SK-N-SH treated with all-trans-retinoic acid at 6 μM for 48 hours (cell line): ENCODE data around the gene SLC18A2.
"Not testable (repeated sequence)": the region's sequence is repeated elsewhere in the genome, so short reads cannot be mapped to it uniquely, and the experiment has no call there.

Source experiments
- ATAC-seq: fragments of 200-7000 bp; cut with Tn5 transposase; 3 replicates; pipeline ENCODE4 v1.9.1; 2020; ENCODE audit warnings: mild to moderate bottlenecking, moderate library complexity
- ARNTL ChIP-seq: fragments of 450-650 bp; formaldehyde crosslinking; IDR thresholded peaks from 2 replicates; pipeline ENCODE4 v1.5.0; 2020; ENCODE audit warnings: low read depth, mild to moderate bottlenecking, moderate library complexity, borderline replicate concordance
- BACH2 ChIP-seq: fragments of 250-450 bp; sonication (Bioruptor Pico); IDR thresholded peaks from 2 replicates; pipeline ENCODE4 v1.9.0; 2021; ENCODE audit warnings: mild to moderate bottlenecking, borderline replicate concordance
- CSDC2 ChIP-seq: fragments of 250-450 bp; sonication (Bioruptor Pico); IDR thresholded peaks from 2 replicates; pipeline ENCODE4 v1.5.0; 2020; ENCODE audit warnings: mild to moderate bottlenecking, moderate library complexity
- CSRNP3 ChIP-seq: fragments of 250-450 bp; sonication (Bioruptor Pico); IDR thresholded peaks from 2 replicates; pipeline ENCODE4 v1.5.1; 2021; ENCODE audit warnings: mild to moderate bottlenecking, moderate library complexity
- ESRRG ChIP-seq: fragments of 250-450 bp; sonication (Bioruptor Pico); IDR thresholded peaks from 2 replicates; pipeline ENCODE4 v1.6.1; 2021; ENCODE audit warnings: mild to moderate bottlenecking
- GLIS3 ChIP-seq: fragments of 250-450 bp; sonication (Bioruptor Pico); IDR thresholded peaks from 2 replicates; pipeline ENCODE4 v1.5.0; 2020; ENCODE audit warnings: mild to moderate bottlenecking, moderate library complexity
- ISL1 ChIP-seq: fragments of 250-450 bp; sonication (Bioruptor Pico); IDR thresholded peaks from 2 replicates; pipeline ENCODE4 v2.1.2; 2022; ENCODE audit warnings: mild to moderate bottlenecking, moderate library complexity
- OSR1 ChIP-seq: fragments of 250-450 bp; sonication (Bioruptor Pico); IDR thresholded peaks from 2 replicates; pipeline ENCODE4 v1.8.0; 2022; ENCODE audit warnings: moderate library complexity, mild to moderate bottlenecking, inconsistent platforms
- PATZ1 ChIP-seq: fragments of 250-450 bp; sonication (Bioruptor Pico); IDR thresholded peaks from 2 replicates; pipeline ENCODE4 v1.8.0; 2020; ENCODE audit warnings: mild to moderate bottlenecking, moderate library complexity, borderline replicate concordance
- PPARA ChIP-seq: fragments of 250-450 bp; sonication (Bioruptor Pico); IDR thresholded peaks from 2 replicates; pipeline ENCODE4 v1.5.0; 2020; ENCODE audit warnings: mild to moderate bottlenecking, borderline replicate concordance
- TCF4 ChIP-seq: fragments of 250-450 bp; sonication (Bioruptor Pico); IDR thresholded peaks from 2 replicates; pipeline ENCODE4 v1.8.0; 2021; ENCODE audit warnings: mild to moderate bottlenecking, moderate library complexity, borderline replicate concordance
- TOX ChIP-seq: fragments of 250-450 bp; sonication (Bioruptor Pico); IDR thresholded peaks from 2 replicates; pipeline ENCODE4 v1.8.0; 2021; ENCODE audit warnings: mild to moderate bottlenecking, moderate library complexity, borderline replicate concordance
- ZC3H10 ChIP-seq: fragments of 250-450 bp; sonication (Bioruptor Pico); IDR thresholded peaks from 2 replicates; pipeline ENCODE4 v1.5.1; 2021; ENCODE audit warnings: mild to moderate bottlenecking, moderate library complexity
- ZFP3 ChIP-seq: fragments of 250-450 bp; sonication (Bioruptor Pico); IDR thresholded peaks from 2 replicates; pipeline ENCODE4 v1.5.0; 2020; ENCODE audit warnings: mild to moderate bottlenecking, moderate library complexity
- ZFP30 ChIP-seq: fragments of 450-650 bp; formaldehyde crosslinking; IDR thresholded peaks from 2 replicates; pipeline ENCODE4 v1.5.0; 2022; ENCODE audit warnings: mild to moderate bottlenecking, moderate library complexity
- ZNF565 ChIP-seq: fragments of 450-650 bp; formaldehyde crosslinking; conservative IDR thresholded peaks from 2 replicates; pipeline ENCODE4 v1.5.0; 2020; ENCODE audit warnings: low read depth, mild to moderate bottlenecking, moderate library complexity
- ZNF70 ChIP-seq: fragments of 450-650 bp; formaldehyde crosslinking; IDR thresholded peaks from 2 replicates; pipeline ENCODE4 v1.5.0; 2020; ENCODE audit warnings: mild to moderate bottlenecking, moderate library complexity
- TF ChIP-seq, protein P1 (sequence below): fragments of 250-450 bp; sonication (Bioruptor Pico); IDR thresholded peaks from 2 replicates; pipeline ENCODE4 v1.5.0; 2020; ENCODE audit warnings: mild to moderate bottlenecking, moderate library complexity

SLC18A2 gene

GRCh38 chr10:117228210-117228609, 12.7 kb upstream of the SLC18A2 start (continued):
- TF ChIP-seq, protein P1, sequence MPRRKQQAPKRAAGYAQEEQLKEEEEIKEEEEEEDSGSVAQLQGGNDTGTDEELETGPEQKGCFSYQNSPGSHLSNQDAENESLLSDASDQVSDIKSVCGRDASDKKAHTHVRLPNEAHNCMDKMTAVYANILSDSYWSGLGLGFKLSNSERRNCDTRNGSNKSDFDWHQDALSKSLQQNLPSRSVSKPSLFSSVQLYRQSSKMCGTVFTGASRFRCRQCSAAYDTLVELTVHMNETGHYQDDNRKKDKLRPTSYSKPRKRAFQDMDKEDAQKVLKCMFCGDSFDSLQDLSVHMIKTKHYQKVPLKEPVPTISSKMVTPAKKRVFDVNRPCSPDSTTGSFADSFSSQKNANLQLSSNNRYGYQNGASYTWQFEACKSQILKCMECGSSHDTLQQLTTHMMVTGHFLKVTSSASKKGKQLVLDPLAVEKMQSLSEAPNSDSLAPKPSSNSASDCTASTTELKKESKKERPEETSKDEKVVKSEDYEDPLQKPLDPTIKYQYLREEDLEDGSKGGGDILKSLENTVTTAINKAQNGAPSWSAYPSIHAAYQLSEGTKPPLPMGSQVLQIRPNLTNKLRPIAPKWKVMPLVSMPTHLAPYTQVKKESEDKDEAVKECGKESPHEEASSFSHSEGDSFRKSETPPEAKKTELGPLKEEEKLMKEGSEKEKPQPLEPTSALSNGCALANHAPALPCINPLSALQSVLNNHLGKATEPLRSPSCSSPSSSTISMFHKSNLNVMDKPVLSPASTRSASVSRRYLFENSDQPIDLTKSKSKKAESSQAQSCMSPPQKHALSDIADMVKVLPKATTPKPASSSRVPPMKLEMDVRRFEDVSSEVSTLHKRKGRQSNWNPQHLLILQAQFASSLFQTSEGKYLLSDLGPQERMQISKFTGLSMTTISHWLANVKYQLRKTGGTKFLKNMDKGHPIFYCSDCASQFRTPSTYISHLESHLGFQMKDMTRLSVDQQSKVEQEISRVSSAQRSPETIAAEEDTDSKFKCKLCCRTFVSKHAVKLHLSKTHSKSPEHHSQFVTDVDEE (CRISPR knock-in tag) = no peak
- no peak for TF ChIP-seq ESRRG (CRISPR knock-in tag)
- no peak for TF ChIP-seq BACH2 (CRISPR knock-in tag)
- TF ChIP-seq ARNTL (CRISPR knock-in tag) = no peak
- no peak for TF ChIP-seq TCF4
- no peak for TF ChIP-seq ZNF565 (CRISPR knock-in tag)
- TF ChIP-seq ZNF70 = no peak
- TF ChIP-seq ZFP30 (CRISPR knock-in tag) = no peak

DNA sequence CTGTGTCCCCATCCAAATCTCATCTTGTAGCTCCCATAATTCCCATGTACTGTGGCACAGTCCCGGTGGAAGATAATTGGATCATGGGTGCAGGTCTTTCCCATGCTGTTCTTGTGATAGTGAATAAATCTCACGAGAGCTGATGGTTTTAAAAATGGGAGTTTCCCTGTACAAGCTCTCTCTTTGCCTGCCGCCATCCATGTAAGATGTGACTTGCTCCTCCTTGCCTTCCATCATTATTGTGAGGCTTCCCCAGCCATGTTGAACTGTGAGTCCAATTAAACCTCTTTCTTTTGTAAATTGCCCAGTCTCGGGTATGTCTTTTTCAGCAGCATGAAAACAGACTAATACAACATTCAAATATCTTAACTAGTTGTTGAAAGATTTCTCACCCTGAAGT, 10.8 kb upstream of the SLC18A2 start:
- not testable (repeated sequence) for ATAC-seq

DNA sequence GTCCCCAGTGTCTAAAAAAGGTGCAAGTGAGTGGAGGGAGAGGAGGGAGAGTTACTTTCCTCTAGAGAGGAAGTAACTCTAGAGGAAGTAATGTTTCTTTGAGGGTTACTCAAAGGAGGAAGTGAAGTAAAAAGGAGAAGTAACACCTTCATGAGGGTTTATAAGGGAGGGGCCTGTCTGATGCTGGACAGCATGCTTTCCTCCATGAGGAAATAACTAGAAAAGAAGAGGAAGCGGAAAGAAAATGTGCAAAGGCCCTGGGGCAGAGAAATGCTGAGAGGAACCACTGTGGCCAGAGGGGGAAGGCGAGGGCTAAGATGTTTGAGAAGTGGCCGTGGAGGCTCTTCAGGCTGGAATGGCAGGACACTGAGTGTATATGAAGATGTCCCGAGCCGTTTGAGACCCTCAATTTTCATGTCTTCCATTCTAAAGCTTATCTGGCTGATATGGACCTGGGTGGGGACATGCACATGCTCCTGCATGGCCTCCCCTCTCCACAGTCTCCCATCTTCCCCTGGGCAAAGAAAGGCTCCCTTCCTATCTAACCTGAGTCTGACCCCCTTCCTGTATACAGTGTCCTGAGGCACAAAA, 3.4 kb upstream of the SLC18A2 start:
- no peak for TF ChIP-seq BACH2 (CRISPR knock-in tag)
- TF ChIP-seq ZNF70 = no peak
- TF ChIP-seq ARNTL (CRISPR knock-in tag) = no peak
- no peak for TF ChIP-seq CSDC2 (CRISPR knock-in tag)
- TF ChIP-seq ZFP3 (CRISPR knock-in tag) = no peak
- no peak for TF ChIP-seq ZC3H10
- no peak for TF ChIP-seq ISL1
- no peak for TF ChIP-seq CSRNP3 (CRISPR knock-in tag)
- TF ChIP-seq ZFP30 (CRISPR knock-in tag) = no peak
- TF ChIP-seq, protein P1 (CRISPR knock-in tag) = no peak
- TF ChIP-seq PPARA = no peak
- no peak for TF ChIP-seq ESRRG (CRISPR knock-in tag)
- TF ChIP-seq GLIS3 (CRISPR knock-in tag) = no peak
- no peak for TF ChIP-seq PATZ1 (CRISPR knock-in tag)
- no peak for TF ChIP-seq OSR1 (CRISPR knock-in tag)
- TF ChIP-seq TCF4 = no peak
- TF ChIP-seq ZNF565 (CRISPR knock-in tag) = no peak
- no peak for ATAC-seq

DNA sequence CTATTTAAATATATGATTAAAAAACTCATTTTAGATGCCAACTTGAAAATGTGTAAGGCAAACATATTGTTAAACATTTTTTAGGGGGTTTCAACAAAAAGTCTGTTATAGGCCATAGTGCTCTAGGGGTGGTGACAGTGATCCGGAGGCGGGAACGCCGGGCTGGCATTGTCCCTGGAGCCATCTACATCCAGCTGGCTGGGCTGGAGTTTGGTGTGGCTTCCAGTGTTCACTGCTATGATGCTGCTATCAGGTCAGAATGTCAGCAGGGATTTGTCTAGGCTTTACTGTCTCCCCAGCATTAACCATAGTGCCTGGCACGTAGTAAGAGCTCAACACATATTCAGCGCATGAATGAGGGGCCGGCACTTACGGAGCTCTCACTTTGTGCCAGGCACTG, 1.9 kb upstream of the SLC18A2 start:
- TF ChIP-seq PPARA (no peak), ZFP3 (CRISPR knock-in tag) (no peak), OSR1 (CRISPR knock-in tag) (no peak), ISL1 (no peak), TOX (no peak), PATZ1 (CRISPR knock-in tag) (no peak), ZNF70 (no peak), ARNTL (CRISPR knock-in tag) (no peak)
- TF ChIP-seq, protein P1 (CRISPR knock-in tag) = no peak
- TF ChIP-seq, all 23 proteins: peak for 0

More for the DNA sequence above, 1.9 kb upstream of the SLC18A2 start:
- ATAC-seq = no peak
